IMR-90 (cell line): ENCODE measurements around the gene RAD51B. TPM values are rescaled to one million over a fixed set of nuclear protein-coding genes. Genes with fewer than 3 reads are reported as not detected.

ENCODE experiments used
- ATAC-seq: fragments of 200-7000 bp; cut with Tn5 transposase; 2 replicates; pipeline ENCODE4 v1.9.1; 2020; ENCODE audit warnings: low read depth, mild to moderate bottlenecking, moderate library complexity
- BruUV-seq: library from RNA; stranded (reverse); fragments of 400-500 nt; replicated peaks from 2 replicates; lab custom pipeline; 2021; lab: Mats Ljungman, UMichigan
- CTCF ChIA-PET: fragments of 300-600 bp; formaldehyde crosslinking; extraction: SDS; loops from one replicate; lab custom pipeline; 2021; ENCODE audit warnings: antibody characterized with exemption; lab: Yijun Ruan, JAX
- POLR2A ChIA-PET: fragments of 300-600 bp; sonication (Branson Sonifier 250); formaldehyde crosslinking; loops from one replicate; lab custom pipeline; 2022; ENCODE audit warnings: antibody characterized with exemption; ENCODE audit not compliant: unreplicated experiment; lab: Charles Lee
- DNase-seq: peaks from one replicate; pipeline ENCODE4 v3.0.0; 2013
- H2AFZ ChIP-seq: replicated peaks from 2 replicates; pipeline ENCODE3; 2013; ENCODE audit warnings: low read length, mild to moderate bottlenecking; ENCODE audit not compliant: poor library complexity
- H2AK5ac ChIP-seq: 2 replicates; pipeline ENCODE4 v1.6.1; 2013; ENCODE audit warnings: low read depth, low read length, inconsistent platforms
- H2AK9ac ChIP-seq: replicated peaks from 2 replicates; pipeline ENCODE3; 2013; ENCODE audit warnings: mild to moderate bottlenecking, low read depth, low read length, moderate library complexity; ENCODE audit not compliant: poor library complexity
- H2BK120ac ChIP-seq: 2 replicates; pipeline ENCODE4 v1.6.1; 2013; ENCODE audit warnings: low read depth, low read length, inconsistent platforms
- H2BK15ac ChIP-seq: 3 replicates; pipeline ENCODE4 v1.6.1; 2013; ENCODE audit warnings: low read depth, low read length, inconsistent platforms
- H2BK20ac ChIP-seq: 2 replicates; pipeline ENCODE4 v1.6.1; 2013; ENCODE audit warnings: low read depth, mild to moderate bottlenecking, inconsistent platforms, low read length, moderate library complexity
- H2BK5ac ChIP-seq: 2 replicates; pipeline ENCODE4 v1.6.1; 2013; ENCODE audit warnings: mild to moderate bottlenecking, low read depth, low read length, inconsistent platforms; ENCODE audit not compliant: poor library complexity, severe bottlenecking
- H3K14ac ChIP-seq: replicated peaks from 2 replicates; pipeline ENCODE4 v1.6.1; 2013; ENCODE audit warnings: low read depth, low read length, inconsistent platforms
- H3K18ac ChIP-seq: 2 replicates; pipeline ENCODE4 v1.6.1; 2013; ENCODE audit warnings: low read depth, low read length, control low read depth
- H3K23ac ChIP-seq: 2 replicates; pipeline ENCODE4 v1.6.1; 2013; ENCODE audit warnings: low read depth, low read length, inconsistent platforms
- H3K27ac ChIP-seq: 2 replicates; pipeline ENCODE4 v1.5.1; 2013; ENCODE audit warnings: mild to moderate bottlenecking, control low read depth, low read length; ENCODE audit not compliant: insufficient read depth
- H3K27me3 ChIP-seq: 2 replicates; pipeline ENCODE4 v1.6.1; 2013; ENCODE audit warnings: low read length; ENCODE audit not compliant: control insufficient read depth, insufficient read depth
- H3K36me3 ChIP-seq: 2 replicates; pipeline ENCODE4 v1.6.1; 2013; ENCODE audit warnings: low read length, mixed read lengths; ENCODE audit not compliant: control insufficient read depth, insufficient read depth
- H3K4ac ChIP-seq: 2 replicates; pipeline ENCODE4 v1.6.1; 2013; ENCODE audit warnings: low read depth, low read length, inconsistent platforms
- H3K4me1 ChIP-seq: 2 replicates; pipeline ENCODE4 v1.6.1; 2013; ENCODE audit warnings: low read length, mixed read lengths; ENCODE audit not compliant: control insufficient read depth, insufficient read depth
- H3K4me2 ChIP-seq: 2 replicates; pipeline ENCODE4 v1.6.1; 2013; ENCODE audit warnings: low read depth, mild to moderate bottlenecking, control low read depth, low read length, moderate library complexity
- H3K4me3 ChIP-seq: 2 replicates; pipeline ENCODE4 v1.5.1; 2013; ENCODE audit warnings: low read depth, mild to moderate bottlenecking, control low read depth, low read length, moderate library complexity; ENCODE audit not compliant: insufficient read depth
- H3K56ac ChIP-seq: 2 replicates; pipeline ENCODE4 v1.6.1; 2013; ENCODE audit warnings: low read length, inconsistent platforms; ENCODE audit not compliant: insufficient read depth; ENCODE audit errors: extremely low read depth
- H3K79me1 ChIP-seq, 2 experiments: 2 replicates each; pipeline ENCODE4 v1.6.1; 2013; ENCODE audit warnings: low read length in 2 of 2, inconsistent platforms in 1 of 2, low read depth in 1 of 2
- H3K9ac ChIP-seq: 2 replicates; pipeline ENCODE4 v1.6.1; 2013; ENCODE audit warnings: low read depth, low read length, control low read depth
- H3K9me1 ChIP-seq: 2 replicates; pipeline ENCODE4 v1.6.1; 2013; ENCODE audit warnings: low read length, inconsistent platforms; ENCODE audit not compliant: insufficient read depth
- H3K9me3 ChIP-seq: 2 replicates; pipeline ENCODE4 v1.6.1; 2013; ENCODE audit warnings: low read length; ENCODE audit not compliant: control insufficient read depth, insufficient read depth
- H4K20me1 ChIP-seq: 2 replicates; pipeline ENCODE4 v1.6.1; 2013; ENCODE audit warnings: low read length, inconsistent platforms; ENCODE audit not compliant: insufficient read depth
- H4K5ac ChIP-seq: 2 replicates; pipeline ENCODE4 v1.6.1; 2013; ENCODE audit warnings: mild to moderate bottlenecking, low read depth, low read length, control low read depth
- H4K8ac ChIP-seq, 2 experiments: 2 replicates each; pipeline ENCODE4 v1.6.1; 2013; ENCODE audit warnings: low read depth in 2 of 2, low read length in 2 of 2, control low read depth in 1 of 2, inconsistent platforms in 1 of 2
- H4K91ac ChIP-seq: 2 replicates; pipeline ENCODE4 v1.6.1; 2013; ENCODE audit warnings: low read depth, low read length, inconsistent platforms; ENCODE audit not compliant: insufficient read depth
- BHLHE40 ChIP-seq: fragments of 150-350 bp; IDR thresholded peaks from 2 replicates; pipeline ENCODE4 v1.6.1; 2016; ENCODE audit warnings: mild to moderate bottlenecking, low read depth, low read length
- CHD1 ChIP-seq: IDR thresholded peaks from 2 replicates; pipeline ENCODE4 v1.6.1; 2012; ENCODE audit warnings: low read depth, low read length, improper control_type of control experiment
- FOS ChIP-seq: fragments of 150-350 bp; IDR thresholded peaks from 2 replicates; pipeline ENCODE4 v1.6.1; 2016; ENCODE audit warnings: low read depth, low read length
- MXI1 ChIP-seq: IDR thresholded peaks from 2 replicates; pipeline ENCODE4 v1.6.1; 2012; ENCODE audit warnings: low read depth, mild to moderate bottlenecking, low read length, moderate library complexity, borderline replicate concordance
- NFE2L2 ChIP-seq: fragments of 150-350 bp; IDR thresholded peaks from 2 replicates; pipeline ENCODE4 v1.6.1; 2016; ENCODE audit warnings: low read depth, mild to moderate bottlenecking, low read length
- POLR2A ChIP-seq: IDR thresholded peaks from 2 replicates; pipeline ENCODE4 v1.6.1; 2012; ENCODE audit warnings: mild to moderate bottlenecking, low read depth, low read length
- RAD21 ChIP-seq: IDR thresholded peaks from 2 replicates; pipeline ENCODE4 v1.6.1; 2012; ENCODE audit warnings: low read length, improper control_type of control experiment
- WGBS, 2 experiments: methylation state at CpG; one replicate each; pipeline versions ENCODE4 v1.1.5 to v1.1.7; 2013; ENCODE audit warnings: missing lambda C conversion rate in 2 of 2; ENCODE audit not compliant: insufficient read length in 1 of 2; ENCODE audit errors: extremely low coverage in 2 of 2; 5-methylcytosine and 5-hydroxymethylcytosine counted together
- dilution Hi-C: fragments of 300-500 bp; cut with HindIII; formaldehyde crosslinking; loops from one replicate; pipeline ENCODE4 v1.14.3; 2018; ENCODE audit warnings: low sequenced_read_pairs; ENCODE audit not compliant: unreplicated experiment
- in situ Hi-C: fragments of 300-500 bp; cut with MboI; formaldehyde crosslinking; loops from 3 replicates; pipeline ENCODE4 v1.14.3; 2019; ENCODE audit warnings: low sequenced_read_pairs, inconsistent platforms, mixed read lengths
- intact Hi-C: fragments of 100-400 bp; cut with micrococcal nuclease; formaldehyde crosslinking; loops from 2 replicates; pipeline ENCODE4 v1.10.0; 2022
- polyA plus RNA-seq, 3 experiments: library from polyadenylated mRNA; depleted of rRNA; stranded (reverse); fragments of >200 nt; gene quantifications; 2 replicates each; pipeline ENCODE4 v1.2.3, GENCODE V29; 2012; ENCODE audit warnings: low replicate concordance in 1 of 3
- total RNA-seq: library from RNA; depleted of rRNA; stranded (reverse); fragments of >200 nt; gene quantifications from 2 replicates; pipeline ENCODE4 v1.2.3, GENCODE V29; 2012

The RAD51B gene
- total and polyA plus RNA-seq, 2 of the 4 experiments (the other 2 are of a cell fraction) = 5.1 to 18.8 TPM

GRCh38 chr14:68309616-68310015, 490.0 kb downstream of the RAD51B start:
- ChIA-PET CTCF (no interaction called here), POLR2A (no interaction called here)
- intact Hi-C loops (loop anchor here (5.0 kb wide), 1 partner anchor 483 kb away; the partner anchor contains the start of gene ZFP36L1), dilution Hi-C loops (no loop called here), in situ Hi-C loops (no loop called here)
- no peak overlapping the region for H4K91ac ChIP-seq
- H3K4ac ChIP-seq = no peak overlapping the region
- no peaks in the 10 kb centered on the region for H4K20me1 ChIP-seq
- H3K9me1 ChIP-seq = no peaks in the 10 kb centered on the region
- H3K27me3 ChIP-seq = no peaks in the 10 kb centered on the region
- no peak overlapping the region for H3K4me3 ChIP-seq
- no peak overlapping the region for H2AK5ac ChIP-seq
- no TSS peak for BruUV-seq
- H3K14ac ChIP-seq = no peak overlapping the region
- ATAC-seq (no peak), DNase-seq (no peak)
- no peak overlapping the region for H3K27ac ChIP-seq
- no peak overlapping the region for H3K23ac ChIP-seq
- H2BK120ac ChIP-seq = no peak overlapping the region
- no CpG with 5 or more reads among the region's 2 CpGs for WGBS, 2 experiments
- H3K18ac ChIP-seq = no peak overlapping the region
- H3K4me1 ChIP-seq = peaks cover 4% of the 10 kb centered on the region
- no peak overlapping the region for H2BK15ac ChIP-seq
- H2AFZ ChIP-seq = no peak overlapping the region
- no peak overlapping the region for H4K5ac ChIP-seq
- H2BK5ac ChIP-seq = no peak overlapping the region
- no peak overlapping the region for H3K9ac ChIP-seq
- H3K79me1 ChIP-seq = no peaks in the 10 kb centered on the region
- no peak overlapping the region for H2AK9ac ChIP-seq
- H3K36me3 ChIP-seq = no peaks in the 10 kb centered on the region
- H3K4me2 ChIP-seq = no peak overlapping the region
- no peak overlapping the region for H2BK20ac ChIP-seq
- H4K8ac ChIP-seq = no peak overlapping the region
- TF ChIP-seq CHD1 (no peak), RAD21 (no peak), BHLHE40 (no peak), NFE2L2 (no peak), FOS (no peak), POLR2A (no peak), MXI1 (no peak)
- no peak overlapping the region for H3K56ac ChIP-seq
- H3K9me3 ChIP-seq = no peaks in the 10 kb centered on the region
